ENCODE data around the gene TMEM214.
A peak's percentile ranks its signal among the peaks of the same experiment; 100 is the strongest.

TMEM214 gene

GRCh38 chr2:27032495-27033252 is at the start of gene TMEM214:
Gene TMEM214, plus strand, starts transcription at chr2:27032965. Its CDS starts 51 bp downstream, at chr2:27033016.
- peak; percentile 97 for DNase-seq (ENCODE audit: low spot score)

GRCh38 chr2:26983746-26984145 is 49.0 kb upstream of the TMEM214 start:
- DNase-seq (ENCODE audit: low spot score), result no peak

- no peak for DNase-seq (ENCODE audit: low spot score)
These were observed 47.0 kb upstream of the TMEM214 start for GRCh38 chr2:26985807-26986206.

GRCh38 chr2:26986576-26986975 is 46.2 kb upstream of the TMEM214 start:
- DNase-seq (ENCODE audit: low spot score), result no peak

GRCh38 chr2:26988058-26988860 is 44.5 kb upstream of the TMEM214 start:
- peak; percentile 25 for DNase-seq (ENCODE audit: low spot score)

- DNase-seq (ENCODE audit: low spot score), result no peak
These were observed 43.6 kb upstream of the TMEM214 start for GRCh38 chr2:26989156-26989555.

GRCh38 chr2:26991717-26992116 is 41.0 kb upstream of the TMEM214 start:
- no peak for DNase-seq (ENCODE audit: low spot score)

GRCh38 chr2:26993768-26994167 is 39.0 kb upstream of the TMEM214 start:
- DNase-seq (ENCODE audit: low spot score), result no peak

- DNase-seq (ENCODE audit: low spot score), result no peak
These were observed 37.8 kb upstream of the TMEM214 start for GRCh38 chr2:26994983-26995382.

- no peak for DNase-seq (ENCODE audit: low spot score)
These were observed 35.4 kb upstream of the TMEM214 start for GRCh38 chr2:26997394-26997793.

GRCh38 chr2:26998323-26998722 is 34.4 kb upstream of the TMEM214 start:
- DNase-seq (ENCODE audit: low spot score), result no peak

- no peak for DNase-seq (ENCODE audit: low spot score)
These were observed 32.5 kb upstream of the TMEM214 start for GRCh38 chr2:27000228-27000627.

GRCh38 chr2:27000995-27001394 is 31.8 kb upstream of the TMEM214 start:
- no peak for DNase-seq (ENCODE audit: low spot score)

GRCh38 chr2:27001950-27002349 is 30.8 kb upstream of the TMEM214 start:
- DNase-seq (ENCODE audit: low spot score), result no peak

- DNase-seq (ENCODE audit: low spot score), result no peak
These were observed 29.8 kb upstream of the TMEM214 start for GRCh38 chr2:27003007-27003406.

GRCh38 chr2:27003857-27004256 is 28.9 kb upstream of the TMEM214 start:
- no peak for DNase-seq (ENCODE audit: low spot score)

GRCh38 chr2:27006602-27007415 is 26.0 kb upstream of the TMEM214 start:
- no peak for DNase-seq (ENCODE audit: low spot score)

- no peak for DNase-seq (ENCODE audit: low spot score)
These were observed 25.1 kb upstream of the TMEM214 start for GRCh38 chr2:27007416-27008374.

- no peak for DNase-seq (ENCODE audit: low spot score)
These were observed 24.1 kb upstream of the TMEM214 start for GRCh38 chr2:27008678-27009077.

GRCh38 chr2:27009083-27009482 is 23.7 kb upstream of the TMEM214 start:
- no peak for DNase-seq (ENCODE audit: low spot score)

GRCh38 chr2:27009716-27010115 is 23.0 kb upstream of the TMEM214 start:
- DNase-seq (ENCODE audit: low spot score), result no peak

All from hepatic stellate cell (primary cell).